WTC11 (cell line): ENCODE data around the gene HTR6. TPM values are rescaled to one million over a fixed set of nuclear protein-coding genes. Genes with fewer than 3 reads are reported as not detected.

Experiments used
- ATAC-seq: fragments of 200-7000 bp; cut with Tn5 transposase; 2 replicates; pipeline ENCODE4 v1.10.0; 2021; ENCODE audit warnings: mild to moderate bottlenecking, moderate library complexity
- CTCF ChIA-PET: fragments of 300-600 bp; sonication (Branson Sonifier 250); formaldehyde crosslinking; loops from one replicate; lab custom pipeline; 2021; ENCODE audit warnings: antibody characterized with exemption; lab: Charles Lee
- POLR2A ChIA-PET: fragments of 350-600 bp; sonication (Branson Sonifier 250); formaldehyde crosslinking; loops from one replicate; lab custom pipeline; 2021; ENCODE audit warnings: antibody characterized with exemption; lab: Charles Lee
- DNase-seq: peaks from one replicate; pipeline ENCODE4 v3.0.0; 2021; ENCODE audit warnings: low spot score
- H3K27ac Mint-ChIP-seq: 2 replicates; pipeline ENCODE4 v1.8.0; 2021; ENCODE audit warnings: mixed read lengths
- H3K27me3 Mint-ChIP-seq: 2 replicates; pipeline ENCODE4 v1.8.0; 2021; ENCODE audit warnings: low read depth, mild to moderate bottlenecking, moderate library complexity, mixed read lengths
- H3K36me3 Mint-ChIP-seq: 2 replicates; pipeline ENCODE4 v1.8.0; 2021; ENCODE audit warnings: mixed read lengths
- H3K4me1 Mint-ChIP-seq: 2 replicates; pipeline ENCODE4 v1.8.0; 2022; ENCODE audit warnings: mixed read lengths
- H3K4me3 Mint-ChIP-seq: 2 replicates; pipeline ENCODE4 v1.8.0; 2021; ENCODE audit warnings: mild to moderate bottlenecking, moderate library complexity, mixed read lengths
- H3K9me3 Mint-ChIP-seq: 2 replicates; pipeline ENCODE4 v1.8.0; 2021; ENCODE audit warnings: mixed read lengths
- ATF1 ChIP-seq: sonication (generic); formaldehyde crosslinking; IDR thresholded peaks from 2 replicates; pipeline ENCODE4 v1.8.1; 2023; ENCODE audit warnings: mild to moderate bottlenecking, moderate library complexity, missing genetic modification reagents
- ELF4 ChIP-seq: sonication (generic); formaldehyde crosslinking; IDR thresholded peaks from 2 replicates; pipeline ENCODE4 v1.8.1; 2022; ENCODE audit warnings: low read depth, mild to moderate bottlenecking, moderate library complexity, missing genetic modification reagents
- ESRRA ChIP-seq: sonication (generic); formaldehyde crosslinking; IDR thresholded peaks from 2 replicates; pipeline ENCODE4 v1.8.1; 2022; ENCODE audit warnings: mild to moderate bottlenecking, missing genetic modification reagents, borderline replicate concordance
- FOXK1 ChIP-seq: sonication (generic); formaldehyde crosslinking; IDR thresholded peaks from 2 replicates; pipeline ENCODE4 v1.8.0; 2022; ENCODE audit warnings: mild to moderate bottlenecking, moderate library complexity, missing genetic modification reagents
- GABPB1 ChIP-seq: sonication (generic); formaldehyde crosslinking; IDR thresholded peaks from 2 replicates; pipeline ENCODE4 v1.8.1; 2023; ENCODE audit warnings: mild to moderate bottlenecking, missing genetic modification reagents
- GRHL2 ChIP-seq: fragments of 250-450 bp; sonication (Bioruptor Pico); IDR thresholded peaks from 2 replicates; pipeline ENCODE4 v1.8.0; 2022; ENCODE audit warnings: mild to moderate bottlenecking, moderate library complexity; ENCODE audit not compliant: insufficient replicate concordance, severe bottlenecking
- HMGA2 ChIP-seq: fragments of 250-450 bp; sonication (Bioruptor Pico); IDR thresholded peaks from 2 replicates; pipeline ENCODE4 v1.4.0; 2021; ENCODE audit warnings: mild to moderate bottlenecking, moderate library complexity
- JAZF1 ChIP-seq: fragments of 250-450 bp; sonication (Bioruptor Pico); IDR thresholded peaks from 2 replicates; pipeline ENCODE4 v1.9.0; 2021; ENCODE audit warnings: moderate library complexity, mild to moderate bottlenecking, inconsistent platforms
- JUN ChIP-seq: sonication (generic); formaldehyde crosslinking; IDR thresholded peaks from 2 replicates; pipeline ENCODE4 v1.8.0; 2023; ENCODE audit warnings: mild to moderate bottlenecking, missing genetic modification reagents
- NFATC4 ChIP-seq: fragments of 250-450 bp; sonication (Bioruptor Pico); IDR thresholded peaks from 2 replicates; pipeline ENCODE4 v1.9.0; 2021; ENCODE audit warnings: mild to moderate bottlenecking
- NFE2L1 ChIP-seq: sonication (generic); formaldehyde crosslinking; IDR thresholded peaks from 2 replicates; pipeline ENCODE4 v1.8.1; 2023; ENCODE audit warnings: missing genetic modification reagents
- OVOL2 ChIP-seq: fragments of 250-450 bp; sonication (Bioruptor Pico); IDR thresholded peaks from 2 replicates; pipeline ENCODE4 v1.9.0; 2021; ENCODE audit warnings: mild to moderate bottlenecking, borderline replicate concordance
- PREB ChIP-seq: sonication (generic); formaldehyde crosslinking; IDR thresholded peaks from 2 replicates; pipeline ENCODE4 v1.8.1; 2022; ENCODE audit warnings: mild to moderate bottlenecking, missing genetic modification reagents, moderate library complexity, borderline replicate concordance
- PRRX2 ChIP-seq: fragments of 250-450 bp; sonication (Bioruptor Pico); IDR thresholded peaks from 2 replicates; pipeline ENCODE4 v1.8.0; 2021; ENCODE audit warnings: mild to moderate bottlenecking
- RELA ChIP-seq: sonication (generic); formaldehyde crosslinking; IDR thresholded peaks from 2 replicates; pipeline ENCODE4 v1.8.1; 2022; ENCODE audit warnings: missing genetic modification reagents, mild to moderate bottlenecking, borderline replicate concordance
- SMAD3 ChIP-seq: sonication (generic); formaldehyde crosslinking; IDR thresholded peaks from 2 replicates; pipeline ENCODE4 v1.8.0; 2022; ENCODE audit warnings: missing genetic modification reagents, mild to moderate bottlenecking, borderline replicate concordance
- SMAD4 ChIP-seq: sonication (generic); formaldehyde crosslinking; IDR thresholded peaks from 2 replicates; pipeline ENCODE4 v1.8.0; 2022; ENCODE audit warnings: mild to moderate bottlenecking, missing genetic modification reagents
- SOX15 ChIP-seq: fragments of 250-450 bp; sonication (Bioruptor Pico); IDR thresholded peaks from 2 replicates; pipeline ENCODE4 v1.9.0; 2021; ENCODE audit warnings: mild to moderate bottlenecking
- SP1 ChIP-seq: sonication (generic); formaldehyde crosslinking; conservative IDR thresholded peaks from 2 replicates; pipeline ENCODE4 v1.8.1; 2022; ENCODE audit warnings: missing genetic modification reagents
- TCF7 ChIP-seq: sonication (generic); formaldehyde crosslinking; IDR thresholded peaks from 2 replicates; pipeline ENCODE4 v1.8.0; 2022; ENCODE audit warnings: mild to moderate bottlenecking, low read depth, missing genetic modification reagents, moderate library complexity
- ZMAT4 ChIP-seq: fragments of 250-450 bp; sonication (Bioruptor Pico); IDR thresholded peaks from 2 replicates; pipeline ENCODE4 v1.9.0; 2021; ENCODE audit warnings: mild to moderate bottlenecking
- ZNF138 ChIP-seq: sonication (generic); formaldehyde crosslinking; conservative IDR thresholded peaks from 2 replicates; pipeline ENCODE4 v1.8.1; 2022; ENCODE audit warnings: mild to moderate bottlenecking, moderate library complexity, missing genetic modification reagents
- ZNF232 ChIP-seq: sonication (generic); formaldehyde crosslinking; IDR thresholded peaks from 2 replicates; pipeline ENCODE4 v1.8.0; 2022; ENCODE audit warnings: mild to moderate bottlenecking, missing genetic modification reagents
- ZNF317 ChIP-seq: sonication (generic); formaldehyde crosslinking; IDR thresholded peaks from 2 replicates; pipeline ENCODE4 v1.8.1; 2023; ENCODE audit warnings: low read depth, mild to moderate bottlenecking, moderate library complexity, missing genetic modification reagents, borderline replicate concordance
- ZNF423 ChIP-seq: fragments of 250-450 bp; sonication (Bioruptor Pico); IDR thresholded peaks from 2 replicates; pipeline ENCODE4 v2.1.2; 2022; ENCODE audit warnings: mild to moderate bottlenecking, moderate library complexity
- total RNA-seq: library from RNA; stranded (reverse); gene quantifications from 3 replicates; pipeline ENCODE4 v1.2.3, GENCODE V29; 2021
- TF ChIP-seq, protein P1 (sequence below): sonication (generic); formaldehyde crosslinking; IDR thresholded peaks from 2 replicates; pipeline ENCODE4 v1.8.1; 2022; ENCODE audit warnings: low read depth, mild to moderate bottlenecking, moderate library complexity, missing genetic modification reagents, borderline replicate concordance
- TF ChIP-seq, protein P2 (sequence below): sonication (generic); formaldehyde crosslinking; IDR thresholded peaks from 2 replicates; pipeline ENCODE4 v1.8.1; 2023; ENCODE audit warnings: mild to moderate bottlenecking, missing genetic modification reagents, moderate library complexity
- TF ChIP-seq, protein P3 (sequence below): sonication (generic); formaldehyde crosslinking; IDR thresholded peaks from 2 replicates; pipeline ENCODE4 v1.8.0; 2023; ENCODE audit warnings: missing genetic modification reagents, mild to moderate bottlenecking, borderline replicate concordance

HTR6 gene
- total RNA-seq, 1 experiment from 2014 or later: 0.90 TPM

DNA sequence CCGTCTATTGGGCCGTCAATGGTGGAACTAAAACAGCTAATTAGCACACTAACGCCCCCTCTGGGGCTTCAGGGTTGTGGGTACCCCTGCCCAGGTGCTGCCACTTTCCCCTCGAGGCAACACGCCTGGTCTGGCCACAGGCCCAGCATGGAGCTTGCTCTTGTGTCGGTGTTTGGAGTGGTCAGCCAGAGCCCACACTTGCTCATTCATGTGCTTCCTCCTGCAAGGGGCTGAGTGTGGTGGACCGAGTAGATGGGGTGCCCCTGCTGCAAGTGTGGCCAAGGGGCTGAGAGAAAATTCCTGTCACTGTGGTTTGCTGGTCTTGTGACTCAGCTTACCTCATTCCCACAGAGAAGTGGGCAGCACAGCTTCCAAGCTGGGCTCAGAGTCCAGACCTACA lies 25.7 kb downstream of the HTR6 start (continued):
- no peak for TF ChIP-seq SMAD3 (CRISPR knock-in tag)
- TF ChIP-seq PRRX2 (CRISPR knock-in tag): no peak
- TF ChIP-seq ZNF232 (CRISPR knock-in tag): no peak
- TF ChIP-seq ZNF423 (CRISPR knock-in tag): no peak
- no peak for TF ChIP-seq GABPB1 (CRISPR knock-in tag)
- no peak for TF ChIP-seq PREB

DNA sequence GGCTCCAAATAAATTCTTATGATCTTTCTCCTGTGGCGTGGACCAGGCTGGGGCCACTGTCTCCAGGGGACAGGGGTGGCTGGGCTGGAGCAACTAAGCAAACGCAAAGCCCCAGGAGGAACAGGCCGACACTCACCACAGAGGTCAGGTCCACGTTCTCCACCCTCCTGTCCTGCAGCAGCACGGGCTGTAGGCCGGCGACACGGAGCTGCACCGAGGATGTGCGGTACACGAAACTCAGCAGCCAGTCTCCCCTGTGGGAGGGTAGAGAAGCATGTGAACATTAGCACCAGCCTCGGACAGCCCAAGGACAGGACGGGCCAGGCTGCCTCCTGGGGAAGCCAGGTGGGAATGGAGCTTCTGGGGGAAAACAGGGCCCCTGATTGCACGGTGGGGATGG lies 29.6 kb downstream of the HTR6 start:
- no peaks in the 10 kb centered on the region; the same call in 1 of the 2 replicates for H3K27me3 Mint-ChIP-seq
- ChIA-PET CTCF (interaction anchor here (1.3 to 3.7 kb wide), 5 partner anchors 10 to 40 kb away, joined by 3 to 28 read pairs (median 5); no protein-coding TSS in a partner anchor), POLR2A (no interaction called here)
- no peaks in the 10 kb centered on the region for H3K9me3 Mint-ChIP-seq
- DNase-seq (no peak), ATAC-seq (no peak)
- H3K4me3 Mint-ChIP-seq: no peak overlapping the region
- H3K27ac Mint-ChIP-seq: peak overlapping the region; percentile 49; the same call in 1 of the 2 replicates
- TF ChIP-seq RELA (CRISPR knock-in tag) (no peak), FOXK1 (CRISPR knock-in tag) (no peak), ZNF232 (CRISPR knock-in tag) (no peak), GRHL2 (CRISPR knock-in tag) (no peak), NFATC4 (no peak), ATF1 (CRISPR knock-in tag) (no peak), ZNF138 (no peak), JAZF1 (no peak), OVOL2 (CRISPR knock-in tag) (no peak), HMGA2 (CRISPR knock-in tag) (no peak), JUN (CRISPR knock-in tag) (no peak), ESRRA (CRISPR knock-in tag) (no peak), NFE2L1 (no peak), TCF7 (CRISPR knock-in tag) (no peak), SOX15 (CRISPR knock-in tag) (no peak), SMAD4 (CRISPR knock-in tag) (no peak)
- TF ChIP-seq, protein P1, sequence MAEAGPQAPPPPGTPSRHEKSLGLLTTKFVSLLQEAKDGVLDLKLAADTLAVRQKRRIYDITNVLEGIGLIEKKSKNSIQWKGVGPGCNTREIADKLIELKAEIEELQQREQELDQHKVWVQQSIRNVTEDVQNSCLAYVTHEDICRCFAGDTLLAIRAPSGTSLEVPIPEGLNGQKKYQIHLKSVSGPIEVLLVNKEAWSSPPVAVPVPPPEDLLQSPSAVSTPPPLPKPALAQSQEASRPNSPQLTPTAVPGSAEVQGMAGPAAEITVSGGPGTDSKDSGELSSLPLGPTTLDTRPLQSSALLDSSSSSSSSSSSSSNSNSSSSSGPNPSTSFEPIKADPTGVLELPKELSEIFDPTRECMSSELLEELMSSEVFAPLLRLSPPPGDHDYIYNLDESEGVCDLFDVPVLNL (CRISPR knock-in tag): no peak
- TF ChIP-seq, protein P2, sequence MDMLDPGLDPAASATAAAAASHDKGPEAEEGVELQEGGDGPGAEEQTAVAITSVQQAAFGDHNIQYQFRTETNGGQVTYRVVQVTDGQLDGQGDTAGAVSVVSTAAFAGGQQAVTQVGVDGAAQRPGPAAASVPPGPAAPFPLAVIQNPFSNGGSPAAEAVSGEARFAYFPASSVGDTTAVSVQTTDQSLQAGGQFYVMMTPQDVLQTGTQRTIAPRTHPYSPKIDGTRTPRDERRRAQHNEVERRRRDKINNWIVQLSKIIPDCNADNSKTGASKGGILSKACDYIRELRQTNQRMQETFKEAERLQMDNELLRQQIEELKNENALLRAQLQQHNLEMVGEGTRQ (CRISPR knock-in tag): no peak
- peaks cover 3% of the 10 kb centered on the region for H3K4me1 Mint-ChIP-seq
- H3K36me3 Mint-ChIP-seq: no peaks in the 10 kb centered on the region

DNA sequence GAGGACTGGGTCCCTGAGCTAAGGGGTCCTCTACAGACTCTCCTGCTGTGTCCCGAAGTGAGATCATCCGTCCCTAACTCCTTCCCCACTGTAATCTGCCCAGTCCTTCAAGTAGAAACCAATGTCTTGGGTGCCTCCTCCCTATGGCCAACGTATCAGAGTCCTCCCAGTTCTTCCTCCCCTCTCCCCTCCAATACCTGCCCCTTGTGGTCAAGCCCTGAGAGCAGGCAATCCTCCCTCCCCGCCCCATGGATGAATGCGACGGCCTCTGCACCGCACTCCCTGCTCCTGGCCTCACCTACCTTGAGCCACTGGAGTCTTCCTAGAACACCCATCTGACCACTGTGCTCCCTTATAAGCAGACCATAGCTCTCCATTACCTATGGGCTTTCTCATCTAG lies 31.1 kb downstream of the HTR6 start:
- Mint-ChIP-seq H3K4me3 (no peak overlapping the region), H3K36me3 (no peaks in the 10 kb centered on the region), H3K4me1 (no peaks in the 10 kb centered on the region), H3K27ac (no peak overlapping the region), H3K9me3 (no peaks in the 10 kb centered on the region), H3K27me3 (no peaks in the 10 kb centered on the region; the same call in 1 of the 2 replicates)
- no peak for ATAC-seq
- ChIA-PET CTCF (interaction anchor here (1.5 to 3.7 kb wide), 4 partner anchors 8 to 42 kb away, joined by 3 to 28 read pairs (median 4); no protein-coding TSS in a partner anchor), POLR2A (no interaction called here)
- DNase-seq: no peak
- TF ChIP-seq SP1 (CRISPR knock-in tag) (no peak), ZMAT4 (CRISPR knock-in tag) (no peak), PRRX2 (CRISPR knock-in tag) (no peak), ELF4 (CRISPR knock-in tag) (no peak), ZNF317 (no peak)
- TF ChIP-seq, protein P3, sequence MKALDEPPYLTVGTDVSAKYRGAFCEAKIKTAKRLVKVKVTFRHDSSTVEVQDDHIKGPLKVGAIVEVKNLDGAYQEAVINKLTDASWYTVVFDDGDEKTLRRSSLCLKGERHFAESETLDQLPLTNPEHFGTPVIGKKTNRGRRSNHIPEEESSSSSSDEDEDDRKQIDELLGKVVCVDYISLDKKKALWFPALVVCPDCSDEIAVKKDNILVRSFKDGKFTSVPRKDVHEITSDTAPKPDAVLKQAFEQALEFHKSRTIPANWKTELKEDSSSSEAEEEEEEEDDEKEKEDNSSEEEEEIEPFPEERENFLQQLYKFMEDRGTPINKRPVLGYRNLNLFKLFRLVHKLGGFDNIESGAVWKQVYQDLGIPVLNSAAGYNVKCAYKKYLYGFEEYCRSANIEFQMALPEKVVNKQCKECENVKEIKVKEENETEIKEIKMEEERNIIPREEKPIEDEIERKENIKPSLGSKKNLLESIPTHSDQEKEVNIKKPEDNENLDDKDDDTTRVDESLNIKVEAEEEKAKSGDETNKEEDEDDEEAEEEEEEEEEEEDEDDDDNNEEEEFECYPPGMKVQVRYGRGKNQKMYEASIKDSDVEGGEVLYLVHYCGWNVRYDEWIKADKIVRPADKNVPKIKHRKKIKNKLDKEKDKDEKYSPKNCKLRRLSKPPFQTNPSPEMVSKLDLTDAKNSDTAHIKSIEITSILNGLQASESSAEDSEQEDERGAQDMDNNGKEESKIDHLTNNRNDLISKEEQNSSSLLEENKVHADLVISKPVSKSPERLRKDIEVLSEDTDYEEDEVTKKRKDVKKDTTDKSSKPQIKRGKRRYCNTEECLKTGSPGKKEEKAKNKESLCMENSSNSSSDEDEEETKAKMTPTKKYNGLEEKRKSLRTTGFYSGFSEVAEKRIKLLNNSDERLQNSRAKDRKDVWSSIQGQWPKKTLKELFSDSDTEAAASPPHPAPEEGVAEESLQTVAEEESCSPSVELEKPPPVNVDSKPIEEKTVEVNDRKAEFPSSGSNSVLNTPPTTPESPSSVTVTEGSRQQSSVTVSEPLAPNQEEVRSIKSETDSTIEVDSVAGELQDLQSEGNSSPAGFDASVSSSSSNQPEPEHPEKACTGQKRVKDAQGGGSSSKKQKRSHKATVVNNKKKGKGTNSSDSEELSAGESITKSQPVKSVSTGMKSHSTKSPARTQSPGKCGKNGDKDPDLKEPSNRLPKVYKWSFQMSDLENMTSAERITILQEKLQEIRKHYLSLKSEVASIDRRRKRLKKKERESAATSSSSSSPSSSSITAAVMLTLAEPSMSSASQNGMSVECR (CRISPR knock-in tag): no peak
